ENCODE results near the gene ZNF302.
"Not testable (repeated sequence)": the region's sequence is repeated elsewhere in the genome, so short reads cannot be mapped to it uniquely, and the experiment has no call there.

Gene ZNF302

GRCh38 chr19:34666958-34667265 is 10.6 kb upstream of the ZNF302 start:
- no peaks in the 10 kb centered on the region for H3K4me1 ChIP-seq (ENCODE audit: control insufficient read depth, insufficient read depth, low read depth, low read length)
- H4K8ac ChIP-seq (ENCODE audit: low read length), result peak overlapping the region; percentile 41
- no peak overlapping the region for H2AFZ ChIP-seq (ENCODE audit: low read depth, low read length)
- no peak for DNase-seq
- H3K9me3 ChIP-seq (ENCODE audit: control insufficient read depth, low read length), result no peaks in the 10 kb centered on the region
- H3K27me3 ChIP-seq (ENCODE audit: control insufficient read depth in 1 of 2, insufficient read depth in 1 of 2, low read length in 2 of 2), result no peaks in the 10 kb centered on the region
- no peak overlapping the region for H2BK5ac ChIP-seq (ENCODE audit: low read depth, low read length, poor library complexity, severe bottlenecking)
- H2BK15ac ChIP-seq (ENCODE audit: low read depth, poor library complexity, severe bottlenecking), result no peak overlapping the region
- H4K91ac ChIP-seq (ENCODE audit: low read length), result no peak overlapping the region
- H3K9ac ChIP-seq (ENCODE audit: low read length), result peak overlapping the region; percentile 91
- no peak overlapping the region for H3K23ac ChIP-seq (ENCODE audit: low read length in 2 of 2)
- H3K18ac ChIP-seq (ENCODE audit: low read depth in 1 of 2, low read length in 2 of 2), result no peak overlapping the region
- peaks cover 11% of the 10 kb centered on the region for H3K79me1 ChIP-seq (replicated peaks; ENCODE audit: low read length, poor library complexity, severe bottlenecking)
- H3K36me3 ChIP-seq (ENCODE audit: control insufficient read depth in 1 of 2, insufficient read depth in 2 of 2, low read depth in 1 of 2, low read length in 2 of 2), result no peaks in the 10 kb centered on the region
- H3K4ac ChIP-seq (ENCODE audit: low read depth in 1 of 2, low read length in 2 of 2), result no peak overlapping the region
- H2BK12ac ChIP-seq (ENCODE audit: low read length in 2 of 2), result no peak overlapping the region
- H3K27ac ChIP-seq (ENCODE audit: low read length, poor library complexity, severe bottlenecking), result no peak overlapping the region
- no peak overlapping the region for H3K14ac ChIP-seq (ENCODE audit: low read length in 2 of 2)
- H2AK5ac ChIP-seq (ENCODE audit: low read length, severe bottlenecking), result no peak overlapping the region
- no peak overlapping the region for H3K4me2 ChIP-seq (ENCODE audit: low read length, poor library complexity, severe bottlenecking)
- WGBS, result 83% methylated on average over 9 of the region's 9 CpGs
- H2BK120ac ChIP-seq (ENCODE audit: low read depth, low read length), result no peak overlapping the region
- H3K4me3 ChIP-seq (ENCODE audit: insufficient read depth in 1 of 2, low read depth in 1 of 2, low read length in 2 of 2), result peak overlapping the region in 1 of 2 experiments; percentile 73

DNA sequence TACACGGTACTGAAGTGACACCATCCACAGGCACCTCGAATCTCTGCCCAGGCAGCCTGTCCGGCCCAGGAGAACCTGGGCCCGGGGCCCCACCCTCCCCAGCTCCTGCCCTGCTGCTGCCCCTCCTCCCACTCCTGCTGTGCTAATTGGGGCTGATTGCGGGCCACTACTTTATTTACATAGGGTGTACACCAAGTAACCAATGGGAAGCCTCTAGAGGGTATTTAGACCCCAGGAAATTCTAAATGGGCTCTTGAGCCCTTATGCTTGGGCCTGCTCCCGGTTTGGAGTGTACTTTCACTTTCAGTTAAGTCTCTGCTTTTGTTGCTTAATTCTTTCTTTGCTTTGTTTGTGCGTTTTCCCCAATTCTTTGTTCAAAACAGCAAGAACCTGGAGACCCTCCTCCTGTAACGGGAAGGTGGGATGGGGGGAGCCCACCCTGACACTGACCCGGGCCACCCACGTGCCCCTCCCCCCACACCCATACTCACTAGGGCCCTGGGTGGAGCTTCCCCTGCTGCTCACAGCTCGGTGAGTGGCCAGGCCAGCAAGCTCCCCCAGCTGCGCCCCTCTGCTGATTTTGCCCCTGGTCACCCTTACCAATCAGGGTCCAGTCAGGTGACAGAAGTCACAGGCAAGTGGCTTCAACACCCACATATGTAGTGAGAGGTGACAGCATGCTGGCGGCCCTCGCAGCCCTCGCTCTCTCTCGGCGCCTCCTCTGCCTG is 10.0 kb upstream of the ZNF302 start:
- H3K79me1 ChIP-seq (replicated peaks; ENCODE audit: low read length, poor library complexity, severe bottlenecking), result peaks cover 11% of the 10 kb centered on the region
- H2BK5ac ChIP-seq (ENCODE audit: low read depth, low read length, poor library complexity, severe bottlenecking), result no peak overlapping the region
- H2BK15ac ChIP-seq (ENCODE audit: low read depth, poor library complexity, severe bottlenecking), result no peak overlapping the region
- no peak overlapping the region for H2BK12ac ChIP-seq (ENCODE audit: low read length in 2 of 2)
- no peak overlapping the region for H2BK120ac ChIP-seq (ENCODE audit: low read depth, low read length)
- no peak overlapping the region for H3K23ac ChIP-seq (ENCODE audit: low read length in 2 of 2)
- 82% methylated on average over 17 of the region's 17 CpGs for WGBS
- DNase-seq, result peak; percentile 23
- H3K27ac ChIP-seq (ENCODE audit: low read length, poor library complexity, severe bottlenecking), result no peak overlapping the region
- no peak overlapping the region for H3K14ac ChIP-seq (ENCODE audit: low read length in 2 of 2)
- peak overlapping the region; percentile 27 for H4K91ac ChIP-seq (ENCODE audit: low read length)
- H3K4me1 ChIP-seq (ENCODE audit: control insufficient read depth, insufficient read depth, low read depth, low read length), result no peaks in the 10 kb centered on the region
- H3K9ac ChIP-seq (ENCODE audit: low read length), result peak overlapping the region; percentile 91
- H3K27me3 ChIP-seq (ENCODE audit: control insufficient read depth in 1 of 2, insufficient read depth in 1 of 2, low read length in 2 of 2), result no peaks in the 10 kb centered on the region
- H3K4me2 ChIP-seq (ENCODE audit: low read length, poor library complexity, severe bottlenecking), result no peak overlapping the region
- no peak overlapping the region for H3K4ac ChIP-seq (ENCODE audit: low read depth in 1 of 2, low read length in 2 of 2)
- no peaks in the 10 kb centered on the region for H3K36me3 ChIP-seq (ENCODE audit: control insufficient read depth in 1 of 2, insufficient read depth in 2 of 2, low read depth in 1 of 2, low read length in 2 of 2)
- H3K4me3 ChIP-seq (ENCODE audit: insufficient read depth in 1 of 2, low read depth in 1 of 2, low read length in 2 of 2), result peak overlapping the region in 1 of 2 experiments; percentile 73
- H4K8ac ChIP-seq (ENCODE audit: low read length), result peak overlapping the region; percentile 75
- H3K9me3 ChIP-seq (ENCODE audit: control insufficient read depth, low read length), result no peaks in the 10 kb centered on the region
- H2AFZ ChIP-seq (ENCODE audit: low read depth, low read length), result peak overlapping the region; percentile 67
- no peak overlapping the region for H2AK5ac ChIP-seq (ENCODE audit: low read length, severe bottlenecking)
- H3K18ac ChIP-seq (ENCODE audit: low read depth in 1 of 2, low read length in 2 of 2), result peak overlapping the region in 1 of 2 experiments; percentile 33

- not testable (repeated sequence) for H3K4me1 ChIP-seq (ENCODE audit: control insufficient read depth, insufficient read depth, low read depth, low read length); H2BK15ac ChIP-seq (ENCODE audit: low read depth, poor library complexity, severe bottlenecking); H2AFZ ChIP-seq (ENCODE audit: low read depth, low read length); H2BK120ac ChIP-seq (ENCODE audit: low read depth, low read length); H3K14ac ChIP-seq (ENCODE audit: low read length in 2 of 2); H2AK5ac ChIP-seq (ENCODE audit: low read length, severe bottlenecking); H3K9me3 ChIP-seq (ENCODE audit: control insufficient read depth, low read length); H3K4me2 ChIP-seq (ENCODE audit: low read length, poor library complexity, severe bottlenecking); DNase-seq; H2BK5ac ChIP-seq (ENCODE audit: low read depth, low read length, poor library complexity, severe bottlenecking); H3K4ac ChIP-seq (ENCODE audit: low read depth in 1 of 2, low read length in 2 of 2); H3K23ac ChIP-seq (ENCODE audit: low read length in 2 of 2); H3K9ac ChIP-seq (ENCODE audit: low read length); H2BK12ac ChIP-seq (ENCODE audit: low read length in 2 of 2); H3K18ac ChIP-seq (ENCODE audit: low read depth in 1 of 2, low read length in 2 of 2); H3K36me3 ChIP-seq (ENCODE audit: control insufficient read depth in 1 of 2, insufficient read depth in 2 of 2, low read depth in 1 of 2, low read length in 2 of 2); H3K27ac ChIP-seq (ENCODE audit: low read length, poor library complexity, severe bottlenecking); H4K91ac ChIP-seq (ENCODE audit: low read length); H3K27me3 ChIP-seq (ENCODE audit: control insufficient read depth in 1 of 2, insufficient read depth in 1 of 2, low read length in 2 of 2)
- H3K4me3 ChIP-seq (ENCODE audit: insufficient read depth in 1 of 2, low read depth in 1 of 2, low read length in 2 of 2), result peak overlapping the region in 1 of 2 experiments; percentile 73
- WGBS, result 95% methylated on average over 36 of the region's 36 CpGs
- H3K79me1 ChIP-seq (replicated peaks; ENCODE audit: low read length, poor library complexity, severe bottlenecking), result peaks cover 12% of the 10 kb centered on the region
- H4K8ac ChIP-seq (ENCODE audit: low read length), result peak overlapping the region; percentile 75
Measured at GRCh38 chr19:34668077-34668689, 9.3 kb upstream of the ZNF302 start.

GRCh38 chr19:34668690-34669089 is 8.8 kb upstream of the ZNF302 start:
- not testable (repeated sequence) for H3K9ac ChIP-seq (ENCODE audit: low read length); H2BK5ac ChIP-seq (ENCODE audit: low read depth, low read length, poor library complexity, severe bottlenecking); H2BK12ac ChIP-seq (ENCODE audit: low read length in 2 of 2); H3K4me3 ChIP-seq (ENCODE audit: insufficient read depth in 1 of 2, low read depth in 1 of 2, low read length in 2 of 2); H3K27me3 ChIP-seq (ENCODE audit: control insufficient read depth in 1 of 2, insufficient read depth in 1 of 2, low read length in 2 of 2); H2BK120ac ChIP-seq (ENCODE audit: low read depth, low read length); H4K91ac ChIP-seq (ENCODE audit: low read length); H4K8ac ChIP-seq (ENCODE audit: low read length); H3K9me3 ChIP-seq (ENCODE audit: control insufficient read depth, low read length); H2BK15ac ChIP-seq (ENCODE audit: low read depth, poor library complexity, severe bottlenecking); H3K4me2 ChIP-seq (ENCODE audit: low read length, poor library complexity, severe bottlenecking); H3K36me3 ChIP-seq (ENCODE audit: control insufficient read depth in 1 of 2, insufficient read depth in 2 of 2, low read depth in 1 of 2, low read length in 2 of 2); H2AK5ac ChIP-seq (ENCODE audit: low read length, severe bottlenecking); DNase-seq; H3K27ac ChIP-seq (ENCODE audit: low read length, poor library complexity, severe bottlenecking); H3K14ac ChIP-seq (ENCODE audit: low read length in 2 of 2); H2AFZ ChIP-seq (ENCODE audit: low read depth, low read length); H3K23ac ChIP-seq (ENCODE audit: low read length in 2 of 2); H3K4me1 ChIP-seq (ENCODE audit: control insufficient read depth, insufficient read depth, low read depth, low read length); H3K4ac ChIP-seq (ENCODE audit: low read depth in 1 of 2, low read length in 2 of 2); H3K18ac ChIP-seq (ENCODE audit: low read depth in 1 of 2, low read length in 2 of 2)
- peaks cover 14% of the 10 kb centered on the region for H3K79me1 ChIP-seq (replicated peaks; ENCODE audit: low read length, poor library complexity, severe bottlenecking)
- 92% methylated on average over 5 of the region's 5 CpGs for WGBS

All from mesenchymal stem cell (in vitro differentiated cells and primary cell).